NCI-H2227 treated with DMSO at 0.1 percent for 48 hours (cell line): ENCODE results near the gene TAF8.

ENCODE experiments used
- DNase-seq: peaks from one replicate; lab custom pipeline; 2025; lab: John Stamatoyannopoulos, UW

TAF8 gene

DNA sequence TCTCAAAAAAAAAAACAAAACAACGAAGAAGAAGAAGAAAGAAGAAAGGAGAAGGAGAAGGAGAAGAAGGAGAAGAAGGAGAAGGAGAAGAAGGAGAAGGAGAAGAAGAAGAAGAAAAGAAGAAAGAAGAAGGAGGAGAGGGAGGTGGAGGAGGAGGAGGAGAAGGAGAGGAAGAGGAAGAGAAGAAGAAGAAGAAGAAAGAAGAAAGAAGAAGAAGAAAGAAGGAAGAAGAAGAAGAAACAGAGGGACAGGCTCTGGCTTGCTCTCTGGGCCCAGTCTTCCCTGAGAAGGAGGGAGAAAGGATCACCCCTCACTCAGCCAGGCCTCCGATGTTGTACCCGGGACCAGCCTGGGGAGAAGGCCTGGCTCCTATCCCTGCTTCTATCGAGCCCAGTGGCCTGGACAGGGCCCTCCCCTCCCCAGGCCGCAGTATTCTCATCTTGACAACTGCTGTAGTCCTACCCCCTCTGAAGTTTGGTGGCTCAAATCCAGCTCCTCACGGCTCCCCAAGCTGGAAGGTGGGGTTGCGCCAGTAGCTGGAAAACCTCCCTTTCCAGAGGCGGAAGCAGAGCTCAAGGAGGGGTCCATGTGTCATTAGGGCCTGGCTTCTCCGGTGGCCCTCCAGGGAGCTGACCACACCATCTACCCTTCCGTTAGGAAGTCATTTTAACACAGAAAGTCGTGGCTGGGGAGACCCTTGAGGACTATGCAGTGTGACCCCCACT, 73.2 kb downstream of the TAF8 start:
- DNase-seq = no peak

DNA sequence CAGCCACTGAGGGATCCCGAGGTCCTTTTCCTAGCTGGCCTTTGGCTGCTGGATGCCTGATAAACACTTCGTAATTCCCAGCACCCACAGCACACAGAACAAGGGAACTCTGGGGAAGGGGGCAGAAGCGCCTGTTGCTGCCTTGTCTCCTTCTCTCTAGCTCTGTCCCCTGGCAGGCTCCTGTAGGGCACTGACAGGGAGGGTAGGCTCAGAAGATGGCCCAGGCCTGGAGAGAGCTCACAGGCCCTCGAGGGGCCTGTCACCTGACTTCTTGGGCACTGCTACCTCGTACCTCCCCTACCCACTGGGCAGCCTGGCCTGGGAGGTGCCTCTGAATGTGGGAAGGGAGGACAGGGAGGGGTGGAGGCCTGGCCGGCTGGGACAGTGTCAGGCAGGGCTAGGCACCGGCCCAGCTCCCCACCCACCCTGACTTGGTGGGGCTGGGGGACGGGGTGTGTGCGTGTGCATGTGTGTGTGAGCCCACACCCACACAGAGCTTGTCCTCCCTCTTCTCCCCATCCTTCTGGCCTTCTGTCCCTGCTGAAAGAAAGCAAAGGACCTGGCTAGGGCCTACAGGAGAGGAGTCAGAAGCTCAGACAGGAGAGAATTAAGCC, 74.0 kb downstream of the TAF8 start:
- DNase-seq = no peak

DNA sequence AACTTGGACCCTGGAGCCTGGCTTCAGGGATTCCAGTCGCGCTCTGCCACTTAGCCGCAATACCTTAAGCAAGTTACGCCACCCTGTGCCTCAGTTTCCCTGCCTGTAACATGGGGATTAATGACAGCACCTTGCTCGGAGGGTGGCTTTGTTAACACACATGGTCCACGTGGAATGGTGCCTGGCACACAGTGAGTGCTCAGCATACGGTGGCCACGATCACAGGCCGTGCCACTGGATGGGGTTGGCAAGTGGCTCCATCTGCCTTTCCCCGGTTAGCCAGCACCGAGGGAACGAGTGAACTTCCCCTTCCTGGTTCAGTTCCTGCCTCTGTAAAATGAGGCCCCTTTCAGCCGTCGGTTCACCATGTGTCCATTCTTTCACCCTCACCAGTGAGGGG, 74.9 kb downstream of the TAF8 start:
- DNase-seq = no peak

- no peak for DNase-seq
These were observed 75.3 kb downstream of the TAF8 start for GRCh38 chr6:42125663-42126062.

GRCh38 chr6:42128460-42129359, 78.4 kb downstream of the TAF8 start:
- no peak for DNase-seq

DNA sequence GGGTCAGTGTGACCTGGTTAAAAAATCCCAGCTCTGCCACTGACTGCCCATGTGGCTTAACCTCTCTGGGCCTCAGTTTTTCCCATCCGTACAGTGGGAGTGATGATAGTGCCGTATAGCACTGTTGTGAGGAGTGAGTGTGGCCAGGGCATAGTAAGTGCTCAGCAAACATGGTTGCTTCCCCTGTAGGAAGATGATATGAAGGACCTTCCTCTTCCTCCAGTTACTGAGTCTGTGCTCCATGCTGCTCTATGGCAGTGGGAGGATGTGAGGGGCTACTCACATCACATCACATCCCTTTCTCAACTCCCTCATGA, 79.0 kb downstream of the TAF8 start:
- DNase-seq = no peak

- no peak for DNase-seq
These were observed 81.2 kb downstream of the TAF8 start for GRCh38 chr6:42131531-42131930.

DNA sequence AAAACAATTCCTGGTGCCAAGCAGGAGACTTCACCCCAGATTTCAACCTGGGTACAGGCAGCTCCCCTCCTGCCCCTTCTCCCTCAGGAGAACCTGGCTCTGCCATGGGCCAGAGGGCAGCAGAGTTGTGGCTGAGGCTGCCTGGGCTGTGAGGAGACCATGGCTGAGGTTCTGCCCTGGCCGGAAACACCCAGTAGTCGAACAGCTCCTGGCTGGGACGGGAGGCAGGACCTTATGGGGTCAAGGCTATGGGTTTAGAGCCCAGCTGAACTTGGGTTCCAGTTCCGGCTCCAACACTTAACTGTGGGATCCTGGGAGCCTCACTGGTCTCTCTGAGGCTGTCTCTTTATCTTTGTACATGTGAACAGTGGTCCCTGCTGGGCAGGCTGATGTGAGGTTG, 83.6 kb downstream of the TAF8 start:
- no peak for DNase-seq

DNA sequence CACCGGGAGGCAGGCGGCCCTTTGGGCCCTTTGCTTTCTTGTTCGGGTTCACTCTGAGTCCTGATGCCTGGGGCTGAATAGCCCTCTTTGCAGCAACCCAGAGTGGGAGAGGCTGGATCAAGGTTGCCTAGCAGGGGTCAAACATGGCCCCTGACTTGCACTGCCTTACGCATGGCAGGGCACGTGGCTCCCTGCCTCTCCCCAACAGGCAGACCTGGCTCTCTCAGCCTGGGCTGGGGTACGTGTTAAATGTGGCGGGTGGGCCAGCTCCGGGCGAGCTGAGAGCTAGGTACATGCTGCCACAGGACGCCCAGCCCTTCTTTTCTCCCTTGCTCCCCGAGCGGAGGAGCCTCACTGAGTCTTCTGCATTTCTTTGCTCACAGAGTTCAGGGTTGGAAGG, 84.8 kb downstream of the TAF8 start:
- DNase-seq = no peak

DNA sequence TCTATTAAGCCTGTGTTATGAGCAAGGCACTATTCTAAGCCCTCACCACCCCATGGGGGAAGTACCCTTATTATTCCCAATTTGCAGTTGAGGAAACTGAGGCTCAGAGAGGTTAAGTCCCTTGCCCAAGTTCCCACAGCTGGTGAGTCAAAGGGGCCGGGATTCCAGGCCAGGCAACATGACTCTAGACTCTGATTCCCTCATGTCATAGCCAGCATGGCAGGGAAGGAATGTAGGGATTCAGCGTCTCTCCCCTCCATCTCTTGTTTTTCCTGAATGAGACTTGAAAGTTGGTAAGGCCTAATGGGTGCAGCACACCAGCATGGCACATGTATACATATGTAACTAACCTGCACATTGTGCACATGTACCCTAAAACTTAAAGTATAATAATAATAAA, 85.4 kb downstream of the TAF8 start:
- DNase-seq = no peak

GRCh38 chr6:42136508-42137193, 86.3 kb downstream of the TAF8 start:
- no peak for DNase-seq
